ENCODE measurements around the gene EIF4G1.

Gene EIF4G1

DNA sequence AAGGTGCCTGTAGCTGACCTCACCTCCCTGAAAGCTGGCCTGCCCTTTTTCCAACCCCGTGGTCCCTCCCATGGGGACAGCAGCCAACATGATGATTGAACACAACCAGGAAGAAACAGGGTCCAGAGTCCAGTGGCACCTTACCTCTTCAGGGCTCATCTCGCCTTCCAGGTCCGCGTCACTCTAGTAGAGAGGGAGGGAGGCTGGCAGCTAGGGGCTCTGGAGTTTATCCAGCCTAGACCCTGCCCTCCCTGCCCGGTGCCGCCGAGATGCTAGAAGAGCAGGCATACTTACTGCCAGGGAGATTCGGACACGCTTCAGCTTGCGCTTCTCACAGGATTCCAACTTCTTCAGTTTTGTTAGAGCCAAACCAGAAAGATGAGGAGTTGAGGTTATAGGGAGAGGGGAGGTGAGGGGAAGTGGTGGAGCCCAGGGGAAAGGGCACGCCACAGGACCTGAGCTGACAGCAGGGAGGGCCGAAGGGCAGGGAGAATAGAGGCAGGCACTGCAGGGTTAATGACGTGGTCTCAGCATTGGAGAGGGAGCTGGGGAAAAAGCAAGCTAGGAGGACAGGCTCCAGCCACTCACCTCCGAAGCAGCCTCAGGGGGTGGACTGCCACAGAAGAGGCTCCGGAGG lies 37.9 kb downstream of the EIF4G1 start:
- DNase-seq (ENCODE audit: low read depth in 2 of 2) = no peak

- DNase-seq (ENCODE audit: low read depth in 2 of 2) = no peak
Observed at GRCh38 chr3:184352897-184353545, 38.6 kb downstream of the EIF4G1 start.

DNA sequence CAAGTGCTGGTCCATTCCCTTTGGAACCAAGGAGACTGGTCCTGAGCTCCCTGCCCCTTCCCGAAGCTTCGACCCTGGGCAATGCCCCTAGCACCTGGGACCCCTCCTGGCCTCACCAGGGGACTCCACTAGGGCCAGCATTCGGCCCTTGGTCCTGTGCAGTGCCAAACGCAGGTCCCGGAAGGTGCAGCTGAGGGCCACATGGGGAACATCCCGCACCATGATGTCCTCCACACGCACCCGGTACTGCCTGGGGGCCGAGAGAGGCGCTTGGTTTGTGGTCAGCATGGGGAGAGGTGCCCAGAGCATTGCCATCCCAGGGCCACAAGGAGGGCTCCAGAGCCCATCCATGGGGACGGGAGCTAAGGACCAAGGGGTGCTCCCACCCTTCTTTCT lies 39.1 kb downstream of the EIF4G1 start:
- no peak for DNase-seq (ENCODE audit: low read depth in 2 of 2)

DNA sequence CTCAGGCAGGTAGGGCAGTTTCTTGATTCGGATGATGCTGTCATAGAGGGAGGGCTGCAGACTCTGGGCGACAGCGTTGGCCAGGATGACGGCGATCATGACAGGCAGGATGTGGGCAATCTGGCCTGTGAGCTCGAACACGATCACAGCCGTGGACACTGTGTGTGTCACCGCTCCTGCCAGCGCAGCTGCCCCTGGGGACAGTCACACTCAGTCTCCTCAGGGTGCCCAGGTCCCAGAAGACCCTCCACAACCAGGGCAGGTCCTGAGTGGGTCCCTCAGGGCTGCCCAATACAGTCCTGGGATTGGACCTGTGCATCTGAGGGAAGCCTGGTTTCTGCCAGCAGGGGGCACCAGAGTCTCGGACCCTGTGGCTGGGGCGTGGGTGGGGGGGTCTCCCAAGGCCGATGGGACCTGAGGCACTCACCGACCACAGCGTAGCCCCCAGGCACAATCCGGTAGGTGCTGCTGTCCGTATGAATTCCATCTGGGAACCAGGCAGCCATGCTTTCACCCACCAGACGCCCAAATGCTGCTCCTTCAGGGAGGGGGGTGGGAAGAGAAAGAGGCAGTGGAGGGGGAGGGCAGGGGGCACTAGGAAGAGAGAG lies 39.8 kb downstream of the EIF4G1 start:
- DNase-seq (ENCODE audit: low read depth in 2 of 2) = no peak

- no peak for DNase-seq (ENCODE audit: low read depth in 2 of 2)
Observed at GRCh38 chr3:184354754-184355153, 40.3 kb downstream of the EIF4G1 start.

DNA sequence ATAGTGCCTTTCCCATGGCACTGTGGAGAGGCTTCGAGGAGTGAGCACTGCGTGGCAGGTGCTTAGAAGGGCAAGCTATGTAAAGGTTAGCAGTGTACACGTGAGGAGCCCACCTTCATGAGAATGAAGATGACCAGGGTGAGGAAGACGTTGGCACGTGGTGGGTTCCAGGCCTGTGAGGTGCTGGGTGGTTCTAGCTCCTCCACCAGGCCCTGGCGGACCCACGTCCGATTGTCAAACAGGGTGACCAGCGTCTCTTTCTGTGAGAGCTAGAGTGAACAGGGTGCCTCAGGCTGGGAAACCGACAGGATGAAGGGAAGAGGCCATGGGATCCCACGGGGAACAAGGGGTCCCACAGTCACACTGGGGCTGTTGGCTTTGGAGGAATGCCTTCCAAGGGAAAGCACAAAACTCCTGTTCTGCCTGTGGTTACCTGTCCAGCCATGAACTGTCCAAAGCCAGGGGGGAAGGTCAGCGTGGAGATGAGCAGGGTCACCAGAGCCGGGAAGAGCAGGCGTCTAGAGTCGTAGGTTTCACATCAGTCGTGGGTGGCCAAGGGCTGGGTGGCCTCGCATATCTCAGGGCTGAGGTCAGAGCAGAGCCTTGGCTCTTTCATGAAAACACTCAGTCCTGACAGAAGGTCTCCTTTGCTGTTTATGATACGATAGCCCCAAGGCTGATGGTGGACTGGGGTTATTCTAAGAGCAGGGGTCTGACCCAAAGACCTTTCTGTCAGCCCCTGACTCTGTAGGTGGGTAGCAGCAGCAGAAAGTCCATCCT lies 41.0 kb downstream of the EIF4G1 start:
- DNase-seq (ENCODE audit: low read depth in 2 of 2) = no peak

DNA sequence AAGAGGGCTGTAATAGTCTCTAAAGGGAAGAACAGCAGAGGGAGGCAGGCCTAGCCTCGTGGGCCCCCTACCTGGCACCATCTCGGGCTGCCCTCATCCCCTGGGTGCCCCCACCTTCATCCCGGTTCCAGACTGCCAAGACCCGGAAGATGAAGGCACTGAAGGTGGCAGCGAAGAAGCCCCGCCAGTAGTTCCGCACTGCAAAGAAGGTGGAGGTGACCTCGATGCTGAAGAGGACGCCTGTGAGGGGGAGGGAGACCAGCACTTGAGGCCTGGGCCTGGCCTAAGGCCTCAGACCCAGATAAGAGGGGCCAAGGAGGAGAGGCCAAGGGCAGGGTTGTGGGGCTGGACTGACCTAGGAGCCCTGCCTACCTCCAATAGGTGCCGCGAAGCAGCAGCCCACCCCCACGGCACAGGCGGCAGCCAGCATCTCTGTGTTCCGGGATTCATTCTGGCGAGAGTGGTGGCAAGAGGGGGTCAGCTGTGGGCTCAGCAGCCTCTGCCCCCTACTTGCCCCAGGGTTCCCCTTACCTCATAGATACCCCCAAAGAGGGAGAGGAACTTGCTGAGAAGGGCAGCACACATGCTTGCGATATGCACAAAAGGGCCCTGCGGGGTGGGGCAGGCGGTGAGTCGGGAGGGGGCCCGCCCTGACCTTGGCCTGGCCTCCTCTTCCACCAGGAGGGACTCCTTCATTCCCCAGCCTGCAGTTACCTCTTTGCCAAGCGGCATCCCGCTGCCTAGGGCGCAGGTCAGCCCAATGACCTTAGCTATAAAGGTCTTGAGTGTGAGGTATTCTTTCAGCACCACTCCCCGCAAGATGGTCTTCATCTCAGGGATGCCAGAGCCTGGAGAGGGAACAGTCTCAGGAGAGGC lies 43.1 kb downstream of the EIF4G1 start:
- no peak for DNase-seq (ENCODE audit: low read depth in 2 of 2)

DNA sequence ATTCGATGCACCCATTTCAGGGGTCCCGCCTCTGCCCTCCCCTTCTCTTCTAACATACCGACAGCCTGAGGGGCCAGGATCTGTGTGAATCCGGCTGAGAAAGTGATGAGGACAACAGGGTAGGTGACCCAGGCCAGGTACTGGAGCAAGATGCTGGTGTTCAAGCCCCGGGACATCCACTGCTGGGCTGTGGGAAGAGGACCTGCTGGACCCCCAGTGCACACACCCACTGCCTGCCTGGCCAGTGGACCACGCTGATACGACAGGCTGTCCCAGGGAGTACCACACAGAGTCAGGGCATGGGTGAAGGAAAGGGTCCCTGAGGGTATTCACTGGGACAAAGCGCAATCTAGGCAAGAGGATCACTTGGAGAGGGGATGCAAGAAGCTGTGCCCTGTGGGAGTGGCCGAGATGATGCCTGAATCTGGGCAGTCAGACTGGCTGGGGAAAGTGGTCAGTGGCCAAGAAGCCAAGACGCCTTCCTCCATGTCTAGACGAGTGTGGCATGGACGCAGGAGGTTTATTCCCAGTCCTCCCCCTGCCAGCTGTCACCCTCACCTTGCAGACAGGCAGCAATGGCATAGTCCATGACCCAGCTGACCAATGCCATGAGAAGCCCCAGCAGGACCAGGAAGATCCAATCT lies 43.8 kb downstream of the EIF4G1 start:
- no peak for DNase-seq (ENCODE audit: low read depth in 2 of 2)

DNA sequence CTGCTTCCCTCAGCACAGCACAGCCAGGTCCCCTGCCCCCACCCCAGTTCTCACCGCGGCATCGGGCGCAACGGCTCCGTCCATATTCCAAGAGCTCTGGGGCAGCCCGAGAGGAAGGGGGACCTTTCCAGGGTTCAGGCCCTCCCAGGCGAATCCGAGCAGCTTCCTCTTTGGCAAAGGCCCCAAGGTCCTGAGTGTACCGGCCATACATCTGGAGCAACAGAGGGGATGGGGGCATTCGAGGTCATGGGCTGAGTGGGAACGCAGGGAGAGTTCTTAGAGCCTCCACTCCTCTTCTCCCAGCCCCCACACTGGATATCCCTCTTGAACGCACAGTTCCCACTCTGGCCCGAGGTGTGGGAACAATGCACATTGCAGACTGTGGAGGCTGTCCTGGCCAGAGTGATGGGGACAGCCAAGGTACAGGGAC lies 44.5 kb downstream of the EIF4G1 start:
- no peak for DNase-seq (ENCODE audit: low read depth in 2 of 2)

- no peak for DNase-seq (ENCODE audit: low read depth in 2 of 2)
Observed at GRCh38 chr3:184359610-184360009, 45.2 kb downstream of the EIF4G1 start.

DNA sequence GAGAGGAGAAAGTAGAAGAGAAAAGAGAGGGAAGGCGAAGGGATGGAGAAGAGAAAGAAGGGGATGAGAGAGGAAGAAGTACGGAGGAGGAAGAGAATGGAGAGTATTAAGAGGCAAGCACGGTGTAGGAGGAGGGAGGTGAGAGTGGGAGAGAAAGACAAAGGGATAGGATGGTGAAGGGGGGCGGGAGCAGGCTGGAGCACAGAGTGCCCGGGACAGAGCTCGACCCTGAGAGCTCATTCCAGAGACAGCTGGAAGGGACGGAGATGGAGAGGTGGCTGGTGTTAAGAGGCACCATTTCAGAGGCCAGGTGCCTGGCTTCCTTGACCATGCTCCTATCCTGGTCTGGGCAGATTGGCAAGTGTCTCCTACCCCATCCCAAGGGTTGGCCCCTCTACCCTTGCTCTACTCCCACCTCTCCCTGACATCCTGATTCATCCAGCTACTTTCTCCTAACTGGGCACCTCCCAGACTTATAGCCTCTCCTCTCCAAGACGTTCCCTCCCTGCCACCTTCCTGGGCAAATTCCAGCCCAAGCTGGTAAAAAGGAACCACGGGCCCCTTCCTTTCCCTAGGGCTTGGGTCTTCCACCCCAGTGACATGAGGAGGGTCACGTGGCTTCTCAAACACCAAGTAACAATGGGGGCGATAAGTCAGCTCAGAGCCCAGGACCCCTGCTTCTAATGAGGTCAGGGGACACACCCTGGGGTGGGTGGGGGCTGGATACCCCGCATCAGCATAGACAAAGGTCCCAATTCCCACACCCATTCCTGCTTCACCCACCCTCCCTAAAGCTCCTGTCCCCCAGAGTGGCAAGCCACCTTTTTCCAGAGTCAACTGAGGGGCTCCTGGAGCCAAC lies 45.9 kb downstream of the EIF4G1 start:
- DNase-seq (ENCODE audit: low read depth in 2 of 2) = no peak

- DNase-seq (ENCODE audit: low read depth in 2 of 2) = no peak
Observed at GRCh38 chr3:184360929-184361531, 46.6 kb downstream of the EIF4G1 start.

DNA sequence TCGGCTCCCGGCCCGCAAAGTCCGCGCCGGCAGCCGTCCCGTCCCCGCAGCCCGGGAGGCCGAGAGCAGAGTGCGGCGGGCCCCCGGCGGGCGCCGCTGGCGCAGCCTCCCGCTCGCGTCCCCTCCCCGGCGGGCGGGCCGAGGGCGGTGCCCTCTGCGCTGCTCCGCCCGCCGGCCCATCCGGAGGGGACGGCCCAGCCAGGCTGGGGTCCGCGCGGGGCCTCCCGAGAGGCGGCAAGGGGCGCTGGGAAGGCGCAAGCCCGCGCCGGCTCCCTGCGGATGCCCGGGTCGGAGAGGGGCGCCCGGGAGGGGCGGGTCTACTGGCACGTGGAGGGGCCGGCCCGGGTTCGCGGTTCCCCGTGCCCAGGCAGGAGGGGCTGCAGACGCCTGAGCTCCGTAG lies 47.1 kb downstream of the EIF4G1 start, which contains the start of the genes CLCN2 and POLR2H:
CLCN2 (minus strand) TSS at position 74 of the 400 bp plus-strand sequence. CDS start 126 bp downstream, outside the sequence.
POLR2H (plus strand) TSS at position 179 of the 400 bp plus-strand sequence. CDS start 1,783 bp downstream, outside the sequence.
- DNase-seq (ENCODE audit: low read depth in 2 of 2) = no peak

- no peak for DNase-seq (ENCODE audit: low read depth in 2 of 2)
Observed at GRCh38 chr3:184361932-184362667, 47.7 kb downstream of the EIF4G1 start.

DNA sequence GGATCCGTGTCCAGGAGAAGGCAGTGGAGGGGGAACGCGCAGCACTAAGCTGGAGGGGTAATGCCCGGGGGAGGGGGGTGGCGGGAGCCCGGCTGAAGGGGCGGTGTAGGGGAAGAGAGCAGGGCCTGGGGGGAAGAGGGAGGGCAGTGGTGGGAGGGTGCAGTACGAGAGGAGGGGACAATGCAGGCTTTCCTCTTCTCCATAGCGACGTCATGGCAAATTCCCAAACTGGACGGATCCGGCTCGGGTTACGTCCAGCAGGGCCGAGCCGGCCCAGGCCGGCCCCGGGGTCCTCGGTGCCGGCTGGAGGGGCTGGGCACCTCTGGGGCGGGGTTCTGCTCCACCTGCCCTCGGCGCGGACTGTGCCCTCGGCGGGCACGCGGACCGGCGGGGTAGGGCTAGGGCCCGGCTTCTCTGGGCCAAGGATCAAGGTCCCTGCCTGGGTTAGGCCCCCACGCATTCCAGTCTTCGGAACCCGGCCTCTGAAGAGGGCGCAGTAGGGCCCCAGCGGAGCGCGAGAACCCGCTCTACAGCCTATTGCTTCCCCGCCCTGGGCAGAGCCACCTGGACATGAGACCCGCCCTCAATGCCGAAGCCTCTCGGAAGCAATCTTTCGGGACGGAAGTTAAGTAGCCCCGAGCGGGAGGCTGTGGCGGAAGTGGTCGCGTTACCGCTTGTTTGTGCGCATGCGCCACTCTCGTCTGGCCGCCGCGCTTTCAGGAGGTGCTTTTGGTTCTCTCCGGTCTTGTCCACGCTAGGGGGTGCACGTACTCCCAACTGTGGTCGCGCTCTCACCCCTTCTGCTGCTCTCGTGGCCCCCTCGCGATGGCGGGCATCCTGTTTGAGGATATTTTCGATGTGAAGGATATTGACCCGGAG lies 48.5 kb downstream of the EIF4G1 start:
- DNase-seq (ENCODE audit: low read depth in 2 of 2) = peak; percentile 92 to 93

GRCh38 chr3:184366619-184367289 lies 52.3 kb downstream of the EIF4G1 start:
- peak; percentile 59 to 71 for DNase-seq (ENCODE audit: low read depth in 2 of 2)

GRCh38 chr3:184368116-184368515 lies 53.7 kb downstream of the EIF4G1 start:
- DNase-seq (ENCODE audit: low read depth in 2 of 2) = no peak

Data from fibroblast of skin of left biceps (primary cell).